Fibroblast of lung (primary cell): ENCODE data around the gene FANK1. TPM values are rescaled to one million over a fixed set of nuclear protein-coding genes. Genes with fewer than 3 reads are reported as not detected.
"Not testable (repeated sequence)": the region's sequence is repeated elsewhere in the genome, so short reads cannot be mapped to it uniquely, and the experiment has no call there.

Experiments
- DNase-seq, 2 donors: peaks; one replicate each; pipeline versions ENCODE4 v3.0.0 to v3.0.0-alpha.2; 2010; ENCODE audit warnings: low read depth in 2 of 2
- H2AFZ ChIP-seq: 2 replicates; pipeline ENCODE4 v1.5.1; 2012; ENCODE audit warnings: low read length, control low read depth, inconsistent platforms
- H3K27ac ChIP-seq: 2 replicates; pipeline ENCODE4 v1.5.1; 2011; ENCODE audit warnings: low read length, control low read depth; ENCODE audit not compliant: insufficient read depth
- H3K27me3 ChIP-seq: 2 replicates; pipeline ENCODE4 v1.5.1; 2011; ENCODE audit warnings: mild to moderate bottlenecking, low read length; ENCODE audit not compliant: control insufficient read depth, insufficient read depth
- H3K36me3 ChIP-seq: 2 replicates; pipeline ENCODE4 v1.5.1; 2011; ENCODE audit warnings: low read length; ENCODE audit not compliant: control insufficient read depth, insufficient read depth
- H3K4me1 ChIP-seq: 2 replicates; pipeline ENCODE4 v1.5.1; 2011; ENCODE audit warnings: low read length; ENCODE audit not compliant: control insufficient read depth, insufficient read depth; ENCODE audit errors: extremely low read depth
- H3K4me2 ChIP-seq: 2 replicates; pipeline ENCODE4 v1.5.1; 2011; ENCODE audit warnings: low read length, control low read depth; ENCODE audit not compliant: insufficient read depth; ENCODE audit errors: extremely low read depth
- H3K4me3 ChIP-seq, 4 experiments: fragments of 200-600 bp in 1 of 4; sonication (generic) in 1 of 4; replicated peaks in 1 of 4; 2 replicates each; pipeline ENCODE4 v1.5.1; 2011 to 2016; ENCODE audit warnings: low read length in 4 of 4, low read depth in 3 of 4, mild to moderate bottlenecking in 3 of 4, control low read depth in 2 of 4, inconsistent platforms in 1 of 4, mixed read lengths in 1 of 4; ENCODE audit not compliant: insufficient read depth in 1 of 4; ENCODE audit errors: control extremely low read depth in 1 of 4
- H3K79me2 ChIP-seq: 2 replicates; pipeline ENCODE4 v1.5.1; 2012; ENCODE audit warnings: mild to moderate bottlenecking, low read length, inconsistent platforms; ENCODE audit not compliant: control insufficient read depth, insufficient read depth
- H3K9ac ChIP-seq: 2 replicates; pipeline ENCODE4 v1.5.1; 2011; ENCODE audit warnings: mild to moderate bottlenecking, low read length, control low read depth; ENCODE audit not compliant: insufficient read depth
- H3K9me3 ChIP-seq: 2 replicates; pipeline ENCODE4 v1.5.1; 2012; ENCODE audit warnings: low read depth, low read length; ENCODE audit not compliant: control insufficient read depth, insufficient read depth
- H4K20me1 ChIP-seq: 2 replicates; pipeline ENCODE4 v1.5.1; 2011; ENCODE audit warnings: low read length; ENCODE audit not compliant: control insufficient read depth, insufficient read depth; ENCODE audit errors: extremely low read depth
- CTCF ChIP-seq, 2 donors: IDR thresholded peaks in 1 of 2; conservative IDR thresholded peaks in 1 of 2; 1 replicate in 1 of 2; 2 replicates in 1 of 2; pipeline ENCODE4 v1.5.1; 2011 to 2012; ENCODE audit warnings: low read length in 2 of 2, control low read depth in 1 of 2, inconsistent platforms in 1 of 2, low read depth in 1 of 2, mild to moderate bottlenecking in 1 of 2
- EZH2 ChIP-seq: IDR thresholded peaks from 2 replicates; pipeline ENCODE4 v1.5.1; 2012; ENCODE audit warnings: low read length, control low read depth, mild to moderate bottlenecking; ENCODE audit errors: missing control alignments
- polyA plus RNA-seq, 2 donors: library from polyadenylated mRNA; depleted of rRNA in 1 of 2; stranded (reverse) in 1 of 2; unstranded in 1 of 2; fragments of >200 nt; gene quantifications; 2 replicates each; pipeline ENCODE4 v1.2.1, GENCODE V29; 2011 to 2012; ENCODE audit warnings: missing spikeins in 1 of 2
- total RNA-seq: library from RNA; depleted of rRNA; stranded (reverse); fragments of >200 nt; gene quantifications from 2 replicates; pipeline ENCODE4 v1.2.1, GENCODE V29; 2014

The FANK1 gene
- total and polyA plus RNA-seq, 2 donors (not counting 1 experiment from before 2014, with no cell fraction given), result 0.83 to 4.4 TPM

GRCh38 chr10:125926247-125926646 is 29.9 kb downstream of the FANK1 start:
- Histone ChIP-seq H3K9ac (no peak overlapping the region), H3K36me3 (no peaks in the 10 kb centered on the region), H3K27me3 (no peaks in the 10 kb centered on the region), H3K4me3 (no peak overlapping the region), H3K4me2 (no peak overlapping the region), H3K79me2 (no peaks in the 10 kb centered on the region), H4K20me1 (no peaks in the 10 kb centered on the region), H3K27ac (no peak overlapping the region), H3K4me1 (no peaks in the 10 kb centered on the region), H2AFZ (no peak overlapping the region), H3K9me3 (no peaks in the 10 kb centered on the region)
- no peak for TF ChIP-seq CTCF (conservative IDR thresholded peaks at IDR 0.05 in 1 of 2, IDR thresholded peaks at IDR 0.05 in 1 of 2; ENCODE audit: low read depth in 1 of 2, low read length in 2 of 2)
- no peak for TF ChIP-seq EZH2
- no peak for DNase-seq

- H3K27me3 ChIP-seq, H3K27ac ChIP-seq, H3K9me3 ChIP-seq, H3K4me3 ChIP-seq, DNase-seq, H4K20me1 ChIP-seq, H2AFZ ChIP-seq, H3K9ac ChIP-seq, H3K79me2 ChIP-seq, H3K36me3 ChIP-seq, H3K4me2 ChIP-seq, H3K4me1 ChIP-seq: not testable (repeated sequence)
Measured at GRCh38 chr10:125927265-125927664, 30.9 kb downstream of the FANK1 start.

- Histone ChIP-seq H3K9me3 (no peaks in the 10 kb centered on the region), H3K4me2 (no peak overlapping the region), H3K27ac (no peak overlapping the region), H3K9ac (no peak overlapping the region), H3K4me1 (no peaks in the 10 kb centered on the region), H3K27me3 (no peaks in the 10 kb centered on the region), H3K36me3 (no peaks in the 10 kb centered on the region), H3K4me3 (no peak overlapping the region), H4K20me1 (no peaks in the 10 kb centered on the region), H3K79me2 (no peaks in the 10 kb centered on the region), H2AFZ (no peak overlapping the region)
- TF ChIP-seq CTCF (conservative IDR thresholded peaks at IDR 0.05 in 1 of 2, IDR thresholded peaks at IDR 0.05 in 1 of 2; ENCODE audit: low read depth in 1 of 2, low read length in 2 of 2), result no peak
- TF ChIP-seq EZH2, result no peak
- DNase-seq, result no peak
Measured at GRCh38 chr10:125928928-125929585, 32.7 kb downstream of the FANK1 start.
